GM23338 (cell line): ENCODE measurements around the gene TBP.

ENCODE experiments used
- CREB1 ChIP-seq: fragments of 250-450 bp; sonication (Bioruptor Pico); IDR thresholded peaks from 2 replicates; pipeline ENCODE4 v1.5.0; 2020; ENCODE audit warnings: low read depth, mild to moderate bottlenecking, moderate library complexity
- EZH2 ChIP-seq: fragments of 200-600 bp; sonication (generic); IDR thresholded peaks from one replicate; pipeline ENCODE4 v1.8.0; 2017; ENCODE audit warnings: antibody characterized with exemption, mild to moderate bottlenecking, low read depth; ENCODE audit not compliant: unreplicated experiment
- EZH2phosphoT487 ChIP-seq: fragments of 200-600 bp; sonication (generic); IDR thresholded peaks from one replicate; pipeline ENCODE4 v1.8.1; 2018; ENCODE audit warnings: antibody characterized with exemption; ENCODE audit not compliant: unreplicated experiment
- NANOG ChIP-seq: IDR thresholded peaks from 2 replicates; pipeline ENCODE4 v1.6.1; 2016; ENCODE audit warnings: antibody characterized with exemption, borderline replicate concordance
- POLR2AphosphoS5 ChIP-seq: IDR thresholded peaks from 2 replicates; pipeline ENCODE4 v1.6.1; 2016; ENCODE audit warnings: antibody characterized with exemption, low read depth
- ZNF114 ChIP-seq: fragments of 250-450 bp; sonication (Bioruptor Pico); IDR thresholded peaks from 2 replicates; pipeline ENCODE4 v1.5.0; 2020; ENCODE audit warnings: mild to moderate bottlenecking, moderate library complexity
- ZNF331 ChIP-seq: fragments of 250-450 bp; sonication (Bioruptor Pico); IDR thresholded peaks from 2 replicates; pipeline ENCODE4 v1.5.0; 2020; ENCODE audit warnings: low read depth, mild to moderate bottlenecking, moderate library complexity
- TF ChIP-seq, protein P1 (sequence below), 2 experiments: fragments of 200-600 bp in 1 of 2; sonication (generic) in 1 of 2; conservative IDR thresholded peaks; 2 replicates each; pipeline versions ENCODE4 v1.5.1 to v1.6.1; 2016 to 2017; ENCODE audit warnings: antibody characterized with exemption in 2 of 2, low read depth in 2 of 2, mild to moderate bottlenecking in 2 of 2, moderate library complexity in 1 of 2
- TF ChIP-seq, protein P2 (sequence below): IDR thresholded peaks from one replicate; pipeline ENCODE4 v1.6.1; 2018; ENCODE audit warnings: antibody characterized with exemption; ENCODE audit not compliant: unreplicated experiment

DNA sequence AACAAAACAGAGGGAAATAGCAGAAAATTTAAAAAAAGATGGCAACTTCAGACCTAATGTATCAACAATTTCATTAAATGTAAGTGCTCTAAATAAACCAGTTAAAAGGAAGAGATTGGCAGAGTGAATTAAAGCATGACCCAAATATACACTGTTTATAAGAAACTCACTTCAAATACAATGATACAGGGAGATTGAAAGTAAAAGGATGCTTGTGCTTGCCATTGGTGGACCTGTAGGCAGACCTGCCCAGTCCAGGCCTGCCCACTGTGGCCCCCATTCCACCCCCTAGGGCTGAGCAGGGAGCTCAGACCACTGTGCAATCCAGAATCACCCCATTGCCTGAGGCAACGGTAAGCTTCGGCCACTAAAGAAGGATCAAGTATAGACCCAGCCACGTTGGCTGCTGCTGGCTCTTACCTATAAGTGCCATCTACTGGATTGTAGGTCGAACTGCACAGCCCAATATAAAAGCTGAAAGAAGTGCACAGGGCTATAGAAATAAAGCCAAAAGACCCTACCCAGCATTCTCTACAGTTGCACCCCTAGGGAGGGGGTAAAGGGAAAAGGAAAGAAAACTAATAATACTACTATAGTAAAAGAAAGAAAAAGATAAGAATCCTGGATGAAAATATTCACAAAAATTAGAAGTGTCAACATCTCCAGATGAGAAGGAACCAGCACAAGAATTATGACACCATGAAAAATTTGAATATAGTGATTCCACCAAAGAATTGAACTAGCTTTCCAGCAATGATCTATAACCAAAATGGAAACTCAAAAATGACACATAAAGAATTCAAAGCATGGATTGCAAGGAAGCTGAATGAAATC is 37.2 kb upstream of the TBP start:
- TF ChIP-seq POLR2AphosphoS5 (no peak), EZH2 (no peak), ZNF331 (CRISPR knock-in tag) (no peak), ZNF114 (CRISPR knock-in tag) (no peak), CREB1 (no peak), EZH2phosphoT487 (no peak), NANOG (no peak)
- TF ChIP-seq, protein P1, sequence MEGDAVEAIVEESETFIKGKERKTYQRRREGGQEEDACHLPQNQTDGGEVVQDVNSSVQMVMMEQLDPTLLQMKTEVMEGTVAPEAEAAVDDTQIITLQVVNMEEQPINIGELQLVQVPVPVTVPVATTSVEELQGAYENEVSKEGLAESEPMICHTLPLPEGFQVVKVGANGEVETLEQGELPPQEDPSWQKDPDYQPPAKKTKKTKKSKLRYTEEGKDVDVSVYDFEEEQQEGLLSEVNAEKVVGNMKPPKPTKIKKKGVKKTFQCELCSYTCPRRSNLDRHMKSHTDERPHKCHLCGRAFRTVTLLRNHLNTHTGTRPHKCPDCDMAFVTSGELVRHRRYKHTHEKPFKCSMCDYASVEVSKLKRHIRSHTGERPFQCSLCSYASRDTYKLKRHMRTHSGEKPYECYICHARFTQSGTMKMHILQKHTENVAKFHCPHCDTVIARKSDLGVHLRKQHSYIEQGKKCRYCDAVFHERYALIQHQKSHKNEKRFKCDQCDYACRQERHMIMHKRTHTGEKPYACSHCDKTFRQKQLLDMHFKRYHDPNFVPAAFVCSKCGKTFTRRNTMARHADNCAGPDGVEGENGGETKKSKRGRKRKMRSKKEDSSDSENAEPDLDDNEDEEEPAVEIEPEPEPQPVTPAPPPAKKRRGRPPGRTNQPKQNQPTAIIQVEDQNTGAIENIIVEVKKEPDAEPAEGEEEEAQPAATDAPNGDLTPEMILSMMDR (conservative IDR thresholded peaks at IDR 0.05; ENCODE audit: low read depth in 2 of 2), result peak; percentile 77 to 84
- TF ChIP-seq, protein P2, sequence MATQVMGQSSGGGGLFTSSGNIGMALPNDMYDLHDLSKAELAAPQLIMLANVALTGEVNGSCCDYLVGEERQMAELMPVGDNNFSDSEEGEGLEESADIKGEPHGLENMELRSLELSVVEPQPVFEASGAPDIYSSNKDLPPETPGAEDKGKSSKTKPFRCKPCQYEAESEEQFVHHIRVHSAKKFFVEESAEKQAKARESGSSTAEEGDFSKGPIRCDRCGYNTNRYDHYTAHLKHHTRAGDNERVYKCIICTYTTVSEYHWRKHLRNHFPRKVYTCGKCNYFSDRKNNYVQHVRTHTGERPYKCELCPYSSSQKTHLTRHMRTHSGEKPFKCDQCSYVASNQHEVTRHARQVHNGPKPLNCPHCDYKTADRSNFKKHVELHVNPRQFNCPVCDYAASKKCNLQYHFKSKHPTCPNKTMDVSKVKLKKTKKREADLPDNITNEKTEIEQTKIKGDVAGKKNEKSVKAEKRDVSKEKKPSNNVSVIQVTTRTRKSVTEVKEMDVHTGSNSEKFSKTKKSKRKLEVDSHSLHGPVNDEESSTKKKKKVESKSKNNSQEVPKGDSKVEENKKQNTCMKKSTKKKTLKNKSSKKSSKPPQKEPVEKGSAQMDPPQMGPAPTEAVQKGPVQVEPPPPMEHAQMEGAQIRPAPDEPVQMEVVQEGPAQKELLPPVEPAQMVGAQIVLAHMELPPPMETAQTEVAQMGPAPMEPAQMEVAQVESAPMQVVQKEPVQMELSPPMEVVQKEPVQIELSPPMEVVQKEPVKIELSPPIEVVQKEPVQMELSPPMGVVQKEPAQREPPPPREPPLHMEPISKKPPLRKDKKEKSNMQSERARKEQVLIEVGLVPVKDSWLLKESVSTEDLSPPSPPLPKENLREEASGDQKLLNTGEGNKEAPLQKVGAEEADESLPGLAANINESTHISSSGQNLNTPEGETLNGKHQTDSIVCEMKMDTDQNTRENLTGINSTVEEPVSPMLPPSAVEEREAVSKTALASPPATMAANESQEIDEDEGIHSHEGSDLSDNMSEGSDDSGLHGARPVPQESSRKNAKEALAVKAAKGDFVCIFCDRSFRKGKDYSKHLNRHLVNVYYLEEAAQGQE, result no peak
